ENCODE measurements around the gene C1QTNF12.

C1QTNF12 gene

GRCh38 chr1:1246577-1247340 is at the start of gene C1QTNF12:
TSS of gene C1QTNF12 (minus strand) at chr1:1246722. CDS start at chr1:1246690, 32 bp downstream.
- no peak for TF ChIP-seq CTCF (IDR thresholded peaks at IDR 0.05; ENCODE audit: low read length, missing control alignments)
- no peak within 1 kb of the TSS for H3K4me3 ChIP-seq (replicated peaks; ENCODE audit: low read depth, low read length)
- no peak for DNase-seq (ENCODE audit: low read depth)

GRCh38 chr1:1295154-1295923 is 48.8 kb upstream of the C1QTNF12 start:
- no peak for TF ChIP-seq CTCF (IDR thresholded peaks at IDR 0.05; ENCODE audit: low read length, missing control alignments)
- H3K4me3 ChIP-seq (replicated peaks; ENCODE audit: low read depth, low read length), result no peak overlapping the region
- DNase-seq (ENCODE audit: low read depth), result no peak

- TF ChIP-seq CTCF (IDR thresholded peaks at IDR 0.05; ENCODE audit: low read length, missing control alignments), result no peak
- DNase-seq (ENCODE audit: low read depth), result no peak
- H3K4me3 ChIP-seq (replicated peaks; ENCODE audit: low read depth, low read length), result no peak overlapping the region
These were observed 47.8 kb upstream of the C1QTNF12 start for GRCh38 chr1:1294250-1294890.

GRCh38 chr1:1293263-1294249 is 47.0 kb upstream of the C1QTNF12 start:
- TF ChIP-seq CTCF (IDR thresholded peaks at IDR 0.05; ENCODE audit: low read length, missing control alignments), result no peak
- H3K4me3 ChIP-seq (replicated peaks; ENCODE audit: low read depth, low read length), result no peak overlapping the region
- DNase-seq (ENCODE audit: low read depth), result no peak

GRCh38 chr1:1292851-1293250 is 46.3 kb upstream of the C1QTNF12 start:
- DNase-seq (ENCODE audit: low read depth), result no peak
- H3K4me3 ChIP-seq (replicated peaks; ENCODE audit: low read depth, low read length), result no peak overlapping the region
- TF ChIP-seq CTCF (IDR thresholded peaks at IDR 0.05; ENCODE audit: low read length, missing control alignments), result no peak

GRCh38 chr1:1292442-1292779 is 45.9 kb upstream of the C1QTNF12 start:
- TF ChIP-seq CTCF (IDR thresholded peaks at IDR 0.05; ENCODE audit: low read length, missing control alignments), result no peak
- no peak overlapping the region for H3K4me3 ChIP-seq (replicated peaks; ENCODE audit: low read depth, low read length)
- no peak for DNase-seq (ENCODE audit: low read depth)

Measured in fibroblast of pulmonary artery (primary cell).